Activated CD8-positive, alpha-beta memory T cell treated with anti-CD3 and anti-CD28 coated beads for 1 hour (primary cell): ENCODE results near the gene MBP.
"Not testable (repeated sequence)": the region's sequence is repeated elsewhere in the genome, so short reads cannot be mapped to it uniquely, and the experiment has no call there.

Experiments
- DNase-seq, 2 donors: peaks; one replicate each; pipeline ENCODE4 v3.0.0-alpha.2; 2020; ENCODE audit warnings: low read depth in 1 of 2; ENCODE audit errors: extremely low read depth in 1 of 2

MBP gene

DNA sequence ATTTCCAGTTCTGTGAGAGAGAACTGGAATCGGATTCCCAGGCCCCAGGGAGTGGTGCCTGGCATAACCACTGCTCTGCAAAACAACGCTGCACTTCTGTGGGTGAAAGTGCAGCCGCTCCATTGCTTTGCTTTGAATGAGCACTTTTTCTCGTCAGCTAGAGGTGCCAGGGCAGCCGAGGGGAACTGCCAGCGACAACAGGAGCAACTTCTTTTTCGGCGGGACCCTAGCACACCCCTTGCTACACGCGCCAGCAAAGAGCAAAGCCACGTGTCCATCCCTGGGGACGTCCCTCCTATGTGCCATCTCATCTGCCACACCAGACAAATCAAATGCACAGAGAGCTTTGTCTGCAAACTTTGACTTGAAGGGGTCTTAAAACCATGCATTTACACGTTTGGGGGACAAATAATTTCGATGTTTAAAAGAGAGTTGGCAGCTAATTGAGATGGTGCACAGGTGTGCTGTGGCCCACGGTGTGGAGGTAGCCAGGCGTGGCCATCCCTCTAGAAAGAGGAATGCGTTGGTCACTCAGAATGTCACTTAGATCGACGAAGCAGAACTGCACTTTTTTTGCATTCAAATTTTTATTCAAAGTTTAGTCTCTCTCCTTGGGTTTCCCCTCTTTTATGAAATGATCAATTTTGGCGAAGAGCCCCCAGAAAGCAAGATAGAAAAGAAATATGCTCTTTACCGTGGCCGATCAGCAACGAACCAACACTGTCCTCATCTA, 151.8 kb downstream of the MBP start:
- no peak for DNase-seq

DNA sequence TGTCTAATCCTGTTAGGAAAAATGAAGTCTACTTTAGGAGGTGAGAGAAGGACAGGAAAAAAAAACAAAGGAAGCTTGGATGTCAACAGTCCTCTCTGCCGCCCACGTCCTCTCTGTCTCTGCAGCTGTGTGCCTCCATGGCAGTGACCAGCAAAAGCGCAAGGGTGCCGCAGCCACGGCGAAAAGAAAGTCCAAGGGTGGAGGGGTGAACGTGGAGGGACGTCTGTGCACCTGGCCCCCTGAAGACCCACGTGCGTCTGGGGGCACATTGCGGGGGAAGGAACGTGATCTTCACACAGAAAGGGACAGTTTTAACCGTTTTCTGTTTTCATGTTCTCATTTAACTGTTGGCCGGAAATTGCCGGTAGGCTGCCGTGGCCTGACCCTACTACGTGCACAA, 152.7 kb downstream of the MBP start:
- no peak for DNase-seq

DNA sequence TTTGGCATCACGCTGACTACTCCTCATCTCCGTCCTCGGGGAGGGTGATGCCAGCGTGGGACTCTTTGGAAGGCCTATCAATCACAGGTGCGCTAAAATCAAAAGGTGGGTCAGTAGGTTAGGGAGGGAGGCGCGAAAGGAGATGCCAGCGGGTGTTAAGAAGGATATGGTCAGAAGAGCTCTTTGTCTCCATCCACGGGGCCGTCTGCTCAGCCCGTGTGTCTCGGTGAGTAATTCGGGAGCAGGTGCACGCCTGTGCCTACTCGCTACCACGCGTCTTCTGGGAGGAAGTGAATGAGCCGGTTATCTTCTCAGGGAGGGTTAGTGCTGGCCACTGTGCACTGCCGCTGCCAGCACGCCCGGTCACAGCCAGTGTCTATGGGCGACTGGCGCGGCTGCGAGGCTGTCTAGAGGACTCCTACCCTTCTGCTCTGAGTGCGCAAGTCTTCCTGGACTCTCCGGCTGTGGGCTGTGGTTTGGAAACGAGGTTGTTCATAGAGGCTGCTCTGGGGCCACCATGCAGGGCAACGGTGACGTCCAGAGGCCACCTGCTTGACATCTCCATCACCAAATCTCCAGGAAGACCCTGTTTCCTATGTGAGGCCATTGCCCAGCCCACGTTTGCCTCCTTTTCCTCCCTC, 153.4 kb downstream of the MBP start:
- DNase-seq, result no peak

GRCh38 chr18:76978616-76979015, 154.0 kb downstream of the MBP start:
- no peak for DNase-seq

DNA sequence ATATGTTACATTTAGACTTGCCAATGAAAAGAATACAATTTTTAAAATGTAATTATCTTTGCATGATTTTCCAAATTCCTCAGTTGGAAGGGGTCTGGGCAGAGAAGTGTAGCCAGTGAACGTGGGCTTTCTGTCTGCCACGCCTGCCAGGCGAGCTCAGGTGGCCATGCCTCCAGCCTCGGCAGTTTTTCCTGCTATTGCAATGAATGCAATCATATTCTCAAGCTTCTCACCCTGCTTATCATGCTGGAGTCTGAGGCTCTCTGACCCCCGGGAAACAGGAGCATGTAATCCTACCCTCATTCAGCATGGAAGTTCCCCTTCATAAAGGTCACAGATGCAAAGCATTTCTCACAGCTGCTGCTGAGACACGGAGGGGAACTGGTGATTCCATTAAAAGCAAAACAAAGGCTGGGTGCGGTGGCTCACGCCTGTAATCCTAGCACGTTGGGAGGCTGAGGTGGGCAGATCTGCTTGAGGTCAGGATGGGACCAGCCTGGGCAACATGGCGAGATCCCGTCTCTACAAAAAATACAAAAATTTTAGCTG, 154.8 kb downstream of the MBP start:
- DNase-seq, result no peak

DNA sequence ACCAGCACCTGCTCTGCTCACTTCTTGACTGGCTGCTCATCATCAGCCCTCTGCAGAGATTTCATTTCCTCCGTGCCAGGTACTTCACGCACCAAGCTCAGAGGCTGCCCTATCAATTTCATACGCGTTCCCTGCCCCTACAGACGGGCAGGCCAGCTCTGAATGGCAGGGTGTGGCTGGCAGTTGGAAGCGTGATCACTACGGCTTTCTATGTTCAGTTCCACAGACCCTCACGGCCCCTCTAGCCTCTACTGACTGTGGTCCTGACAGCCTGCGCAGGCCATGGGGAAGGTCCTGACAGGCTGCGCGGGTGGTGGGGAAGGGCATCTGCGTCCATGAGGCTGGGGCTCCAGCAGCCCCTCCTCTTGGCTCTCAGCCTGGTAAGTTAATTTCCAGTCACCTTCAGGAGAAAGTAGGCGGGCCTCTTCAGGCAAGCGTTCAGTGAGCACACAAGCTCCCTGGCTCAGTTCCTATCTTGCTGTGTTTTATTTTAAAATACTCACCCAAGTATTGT, 155.4 kb downstream of the MBP start:
- DNase-seq, result no peak

DNA sequence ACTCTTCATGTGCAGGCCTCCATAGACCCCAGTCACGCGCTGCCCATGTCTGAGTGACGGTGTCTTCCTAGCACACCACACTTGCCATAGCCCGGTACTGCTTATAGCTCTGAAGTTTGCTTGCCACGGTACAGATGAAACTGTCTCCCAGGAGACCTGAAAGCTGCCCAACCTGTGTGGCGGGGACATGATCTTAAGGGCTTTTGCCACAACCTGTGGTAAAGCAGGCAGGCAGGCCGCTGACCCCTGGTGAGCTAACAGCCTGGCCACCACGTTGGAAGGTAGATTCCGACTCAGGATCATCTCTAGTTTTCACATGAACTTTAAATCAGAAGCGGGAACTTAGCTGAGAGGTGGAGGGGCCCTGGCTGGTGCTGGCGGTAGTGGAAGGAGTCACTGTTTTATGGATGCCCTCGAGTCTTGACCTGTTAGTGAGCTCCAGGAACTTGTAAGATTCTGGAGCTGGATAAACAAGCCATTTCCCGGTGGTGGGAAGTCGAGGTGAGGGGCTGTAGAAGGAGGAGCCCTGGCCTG, 156.9 kb downstream of the MBP start:
- no peak for DNase-seq

- no peak for DNase-seq
Observed at GRCh38 chr18:76974386-76974785, 158.2 kb downstream of the MBP start.

GRCh38 chr18:76973520-76974266, 158.9 kb downstream of the MBP start:
- no peak for DNase-seq

GRCh38 chr18:76972846-76973519, 159.6 kb downstream of the MBP start:
- no peak for DNase-seq

DNA sequence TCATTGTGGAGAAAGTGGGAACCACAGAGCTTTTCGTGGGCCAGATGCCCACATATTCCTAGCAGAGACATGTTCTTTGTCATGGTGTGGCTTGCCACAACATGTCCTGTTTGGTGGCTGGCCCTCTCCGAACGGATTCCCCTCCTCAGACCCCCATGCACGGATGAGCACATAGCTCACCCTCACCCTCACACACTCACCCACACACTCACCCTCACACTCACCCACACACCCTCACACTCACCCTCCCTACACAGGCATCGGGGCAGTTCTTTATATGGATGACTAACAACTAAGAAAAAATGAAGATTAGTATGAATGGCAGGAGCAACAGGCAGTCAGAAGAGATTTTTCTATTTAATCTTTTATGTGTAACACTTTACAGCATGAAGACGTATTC, 160.3 kb downstream of the MBP start:
- no peak for DNase-seq

GRCh38 chr18:76970770-76971559, 161.6 kb downstream of the MBP start:
- DNase-seq, result no peak

DNA sequence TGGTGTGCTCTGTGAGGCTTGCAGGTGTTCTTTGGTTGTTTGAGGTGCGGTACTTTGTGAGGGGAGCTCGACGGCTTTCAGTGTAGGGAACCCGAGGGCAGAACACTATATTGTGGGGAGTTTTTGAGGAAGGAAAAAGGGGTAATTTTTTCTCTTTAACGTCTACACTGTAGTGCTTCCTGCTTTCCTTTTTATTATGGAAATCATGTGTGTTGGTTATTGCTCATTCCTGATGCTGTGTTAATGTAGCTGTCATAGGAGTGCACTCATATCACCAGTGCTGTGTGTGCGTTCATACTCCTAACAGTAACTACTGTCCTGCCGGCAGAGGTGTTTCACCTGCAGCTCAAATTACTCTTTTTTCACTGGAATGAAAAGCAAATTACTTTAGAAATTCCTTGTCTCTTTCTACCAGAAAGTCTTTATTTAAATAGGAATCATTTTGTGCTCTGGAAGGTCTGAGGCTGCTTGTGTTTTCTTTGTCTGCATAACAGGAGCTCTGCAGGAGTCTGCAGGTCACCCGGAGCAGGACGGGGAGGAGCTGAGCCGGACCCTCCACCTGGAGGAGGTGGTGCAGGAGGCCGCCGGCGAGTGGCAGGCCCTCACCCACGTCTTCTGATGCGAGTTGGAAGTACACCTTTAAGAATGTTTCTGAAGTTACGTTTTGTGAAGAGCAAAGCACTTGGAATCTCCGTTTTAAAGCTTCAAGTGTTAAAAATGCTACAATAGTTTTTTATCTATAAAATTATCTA, 164.7 kb downstream of the MBP start:
- no peak for DNase-seq

GRCh38 chr18:76967299-76967698, 165.3 kb downstream of the MBP start:
- not testable (repeated sequence) for DNase-seq

DNA sequence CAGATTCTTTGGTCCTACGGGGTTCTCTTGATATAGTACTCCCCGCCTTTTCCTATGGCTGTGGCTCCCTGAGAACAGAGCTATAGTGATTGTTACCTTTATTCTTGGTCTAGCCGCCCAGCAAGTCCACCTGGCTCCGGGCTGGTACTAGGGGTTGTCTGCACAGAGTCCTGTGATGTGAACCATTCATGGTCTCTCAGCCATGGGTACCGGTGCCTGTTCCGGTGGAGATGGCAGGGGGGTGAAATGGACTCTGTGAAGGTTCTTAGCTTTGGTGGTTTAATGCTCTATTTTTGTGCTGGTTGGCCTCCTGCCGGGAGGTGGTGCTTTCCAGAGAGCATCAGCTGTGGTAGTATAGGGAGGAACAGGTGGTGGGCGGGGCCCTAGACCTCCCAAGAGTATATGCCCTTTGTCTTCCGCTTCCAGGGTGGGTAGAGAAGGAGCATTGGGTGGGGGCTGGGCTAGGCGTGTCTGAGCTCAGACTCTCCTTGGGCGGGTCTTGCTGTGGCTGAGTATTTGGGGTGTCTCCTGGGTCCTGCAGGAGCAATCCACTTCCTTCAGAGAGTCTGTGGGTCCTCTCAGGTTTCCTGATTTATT, 166.9 kb downstream of the MBP start:
- not testable (repeated sequence) for DNase-seq

DNA sequence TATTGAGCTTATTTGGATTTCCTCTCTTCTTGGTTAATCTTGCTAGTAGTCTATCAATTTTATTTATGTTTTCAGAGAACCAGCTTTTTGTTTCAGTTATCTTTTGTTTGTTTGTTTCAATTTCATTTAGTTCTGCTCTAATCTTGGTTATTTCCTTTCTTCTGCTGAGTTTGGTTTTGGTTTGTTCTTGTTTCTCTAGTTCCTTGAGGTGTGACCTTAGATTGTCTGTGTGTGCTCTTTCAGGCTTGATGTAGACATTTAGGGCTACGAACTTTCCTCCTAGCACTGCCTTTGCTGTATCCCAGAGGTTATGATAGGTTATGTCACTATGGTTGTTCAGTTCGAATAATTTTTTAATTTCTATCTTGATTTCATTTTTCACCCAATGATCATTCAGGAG, 168.6 kb downstream of the MBP start:
- DNase-seq, result no peak

DNA sequence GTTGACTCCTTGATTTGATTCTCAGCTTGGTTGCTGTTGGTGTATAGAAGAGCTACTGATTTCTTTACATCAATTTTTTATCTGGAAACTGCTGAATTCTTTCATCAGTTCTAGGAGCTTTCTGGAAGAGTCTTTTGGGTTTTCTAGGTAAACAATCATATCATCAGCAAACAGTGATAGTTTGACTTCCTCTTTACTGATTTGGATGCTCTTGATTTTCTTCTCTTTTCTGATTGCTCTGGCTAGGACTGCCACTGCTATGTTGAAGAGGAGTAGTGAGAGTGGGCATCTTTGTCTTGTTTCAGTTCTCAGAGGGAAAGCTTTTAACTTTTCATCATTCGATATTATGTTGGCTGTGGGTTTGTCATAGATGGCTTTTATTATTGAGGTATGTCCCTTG, 169.7 kb downstream of the MBP start:
- DNase-seq, result no peak

- DNase-seq, result no peak
Observed at GRCh38 chr18:76960528-76961035, 172.0 kb downstream of the MBP start.

- DNase-seq, result no peak
Observed at GRCh38 chr18:76959605-76960004, 173.0 kb downstream of the MBP start.
